NCI-H345 (cell line): ENCODE data around the gene VEZT.

Experiments
- DNase-seq: peaks from one replicate; lab custom pipeline; 2025; lab: John Stamatoyannopoulos, UW

VEZT gene

DNA sequence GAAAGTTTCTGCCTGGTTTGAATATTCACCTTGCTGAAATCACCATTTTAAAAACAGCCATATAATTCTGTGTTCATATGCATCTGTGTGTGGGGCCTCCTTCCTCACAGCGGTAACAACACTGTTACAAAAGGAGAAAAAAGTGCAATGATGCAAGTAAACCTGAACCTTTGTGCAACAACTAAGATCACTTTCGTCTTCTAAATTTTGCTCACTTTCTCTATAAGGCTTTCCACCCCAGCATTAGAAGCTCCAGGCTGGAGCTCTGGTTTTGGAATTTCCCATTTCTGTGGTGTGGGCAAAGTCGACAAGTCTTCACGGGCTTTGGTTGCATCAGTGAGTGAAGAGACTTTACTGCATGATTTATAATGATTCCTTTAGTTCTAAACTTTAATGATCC, 18.7 kb upstream of the VEZT start:
- no peak for DNase-seq

- DNase-seq, result no peak
These were observed 17.3 kb upstream of the VEZT start for GRCh38 chr12:95200128-95200894.

GRCh38 chr12:95201056-95201670, 16.4 kb upstream of the VEZT start:
- no peak for DNase-seq

- no peak for DNase-seq
These were observed 14.7 kb upstream of the VEZT start for GRCh38 chr12:95202691-95203486.

DNA sequence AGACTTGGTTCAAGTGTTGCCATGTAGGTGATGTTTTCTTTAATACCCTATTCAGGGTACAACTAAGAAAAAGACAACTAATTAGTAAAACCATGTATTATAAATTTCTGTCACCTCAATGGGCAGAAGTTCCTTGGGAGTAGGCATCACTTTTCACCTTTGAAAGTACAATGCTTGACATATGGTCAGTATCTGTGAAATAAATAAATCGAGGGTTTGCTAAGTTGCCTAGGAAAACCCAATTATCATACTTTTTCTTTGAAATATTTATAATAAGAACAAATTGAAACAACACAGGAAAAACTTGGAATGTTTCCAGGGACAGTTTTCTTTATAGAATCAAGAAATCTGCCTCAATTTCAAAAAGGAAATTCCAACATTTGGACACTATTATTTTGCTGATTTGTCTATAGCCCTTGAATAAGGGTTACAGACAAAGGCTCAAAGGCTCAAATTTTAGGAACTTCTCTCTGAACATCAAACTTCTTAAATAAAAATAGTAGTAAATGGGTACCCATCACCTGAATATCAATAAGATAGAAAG, 14.0 kb upstream of the VEZT start:
- DNase-seq, result no peak

GRCh38 chr12:95204141-95204866, 13.3 kb upstream of the VEZT start:
- DNase-seq, result no peak

DNA sequence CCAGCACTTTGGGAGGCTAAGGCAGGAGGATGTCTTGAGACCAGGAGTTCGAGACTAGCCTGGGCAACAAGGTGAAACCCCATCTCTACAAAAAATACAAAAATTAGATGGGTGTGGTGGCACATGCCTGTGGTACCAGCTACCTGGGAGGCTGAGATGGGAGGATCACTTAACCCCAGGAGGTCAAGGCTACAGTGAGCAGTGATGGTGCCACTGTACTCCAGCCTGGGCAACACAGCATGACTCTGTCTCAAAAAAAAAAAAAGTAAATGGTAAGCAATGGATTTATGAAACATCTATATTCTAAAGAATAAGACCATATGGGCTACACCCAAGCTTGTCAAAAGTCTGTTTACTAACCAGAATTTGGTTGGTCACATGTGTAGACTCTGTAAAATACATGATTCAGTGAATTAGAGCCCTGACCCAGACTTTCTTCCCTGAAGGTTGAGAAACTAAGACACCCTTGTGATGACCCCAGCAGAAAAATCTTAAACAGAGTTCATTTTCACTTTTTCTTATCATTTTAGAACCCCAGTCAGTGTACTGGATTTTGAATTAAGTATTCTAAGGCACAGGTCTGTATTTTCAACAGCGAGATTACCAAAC, 12.5 kb upstream of the VEZT start:
- no peak for DNase-seq

DNA sequence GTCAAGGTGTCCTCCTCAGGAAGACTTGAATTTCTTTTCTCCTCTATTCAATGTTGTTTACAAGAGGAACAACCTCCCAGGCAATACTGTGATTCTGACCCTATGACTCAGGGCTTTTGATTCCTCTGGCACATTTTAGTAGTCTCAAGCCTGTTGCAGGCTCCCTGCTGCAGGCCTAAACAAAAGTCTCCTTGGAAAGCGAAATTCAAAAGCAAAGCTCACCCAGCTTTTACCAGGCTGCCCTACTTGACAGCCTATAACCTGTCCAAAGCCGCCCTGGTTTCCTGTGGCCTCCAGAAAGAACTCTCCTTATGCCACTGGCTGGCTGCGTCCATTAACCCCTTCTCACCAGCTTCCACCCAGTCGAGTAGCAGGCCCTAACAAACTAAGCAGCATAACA, 11.9 kb upstream of the VEZT start:
- no peak for DNase-seq

DNA sequence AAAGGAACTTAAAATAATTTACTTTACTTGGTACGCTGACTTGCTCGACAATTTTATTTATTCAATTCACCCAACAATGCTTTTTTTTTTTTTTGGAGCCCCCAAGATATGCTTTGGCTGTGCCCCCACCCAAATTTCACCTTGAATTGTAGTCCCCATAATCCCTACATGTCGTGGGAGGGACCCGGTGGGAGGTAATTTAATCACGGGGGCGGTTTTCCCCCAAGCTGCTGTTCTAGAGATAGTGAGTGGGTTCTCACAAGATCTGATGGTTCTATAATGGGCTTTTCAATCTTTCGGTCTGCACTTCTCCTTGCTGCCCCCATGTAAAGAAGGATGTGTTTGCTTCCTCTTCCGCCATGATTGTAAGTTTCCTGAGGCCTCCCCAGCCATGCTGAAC, 10.7 kb upstream of the VEZT start:
- DNase-seq, result no peak

DNA sequence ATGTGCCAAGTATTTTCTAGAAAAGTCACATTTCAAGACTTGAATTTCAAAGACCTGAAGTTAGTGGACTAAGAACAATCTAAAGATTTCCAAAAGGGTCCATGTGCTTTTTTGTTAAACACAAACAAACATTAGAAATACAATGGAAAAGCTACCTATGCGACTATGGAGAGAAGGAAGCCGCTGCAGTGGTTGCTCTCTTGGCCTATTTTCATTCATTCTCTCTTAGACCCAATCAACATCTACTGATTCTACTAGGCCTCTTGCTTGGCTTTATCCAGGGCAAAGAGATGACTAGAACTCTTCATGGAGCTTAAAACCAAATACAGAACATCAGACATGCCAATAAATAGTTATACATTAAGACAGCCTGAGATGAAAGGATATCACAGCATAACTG, 10.2 kb upstream of the VEZT start:
- no peak for DNase-seq

DNA sequence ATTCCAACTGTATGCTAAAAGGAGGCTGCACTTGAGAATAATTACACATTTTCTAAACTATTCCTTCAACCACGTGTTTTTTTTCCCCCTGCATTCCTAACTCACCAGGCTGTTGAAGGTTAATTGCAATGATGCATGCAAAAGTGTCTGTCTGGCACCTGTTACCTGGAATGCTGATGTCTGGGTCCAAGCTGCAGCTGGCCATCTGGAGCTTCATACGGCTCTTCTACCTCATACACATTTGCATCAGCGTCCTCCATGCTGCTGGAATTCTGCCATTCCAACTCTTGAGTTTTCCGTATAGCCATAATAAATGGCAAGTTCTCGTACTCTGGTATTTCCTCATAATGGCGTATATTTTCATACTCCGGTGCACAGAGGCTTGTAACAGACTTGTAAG, 8.9 kb upstream of the VEZT start:
- peak; percentile 19 for DNase-seq

DNA sequence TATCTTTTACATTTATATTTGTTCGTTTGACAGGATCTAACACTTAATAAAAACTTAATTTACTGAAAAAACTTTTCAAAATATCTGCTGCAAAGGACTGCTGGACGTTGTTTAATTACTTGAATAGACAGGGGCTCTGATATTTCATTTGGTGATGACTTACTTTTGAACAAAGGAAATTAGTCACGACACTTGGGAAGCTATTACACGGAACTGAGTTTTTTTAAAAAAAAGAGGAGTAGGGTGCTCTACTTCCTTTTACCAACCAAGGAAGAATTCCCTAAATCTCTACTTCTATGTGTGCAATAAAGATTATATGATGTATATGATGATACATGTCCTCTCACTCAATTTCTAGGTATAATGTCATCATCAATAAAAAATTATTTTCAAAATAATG, 5.0 kb upstream of the VEZT start:
- no peak for DNase-seq

DNA sequence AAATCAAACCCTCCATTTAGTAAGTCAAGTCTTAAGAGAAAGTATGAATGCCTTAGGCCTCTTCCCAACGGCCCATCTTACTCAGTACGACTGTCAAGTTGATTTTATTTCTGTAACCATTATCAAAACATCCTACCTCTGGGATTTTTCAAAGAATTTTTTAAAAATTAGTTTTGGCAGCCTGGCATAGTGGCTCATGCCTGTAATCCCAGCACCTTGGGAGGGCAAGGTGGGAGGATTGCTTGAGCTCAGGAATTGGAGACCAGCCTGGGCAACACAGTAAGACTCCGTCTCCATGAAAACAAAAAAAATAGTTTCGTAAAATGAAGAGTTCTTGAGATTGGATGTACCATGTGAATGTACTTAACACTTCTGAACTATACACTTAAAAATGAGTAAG, 4.5 kb upstream of the VEZT start:
- DNase-seq, result no peak

DNA sequence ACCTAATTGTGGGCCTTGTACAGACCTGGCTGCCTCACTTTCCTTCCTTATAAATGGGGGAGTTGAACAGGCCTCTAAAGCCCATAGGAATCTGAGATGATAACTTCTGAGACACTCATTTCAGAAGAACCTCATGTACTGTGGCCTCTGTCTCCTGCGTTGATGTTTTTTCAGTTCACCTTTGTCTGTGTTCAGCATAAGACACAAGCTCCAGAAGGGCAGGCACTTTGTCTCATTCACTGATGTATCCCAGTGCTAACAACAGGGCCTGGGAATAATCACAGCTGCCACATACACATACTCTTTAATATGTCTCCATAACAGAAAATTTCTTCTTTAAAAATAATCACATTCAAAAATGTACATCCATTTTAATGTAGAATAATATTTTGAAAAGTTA, 3.7 kb upstream of the VEZT start:
- DNase-seq, result no peak

- DNase-seq, result no peak
These were observed 3.1 kb upstream of the VEZT start for GRCh38 chr12:95214466-95214865.

GRCh38 chr12:95215949-95216348, 1.7 kb upstream of the VEZT start:
- DNase-seq, result no peak

- no peak for DNase-seq
These were observed 763 bp upstream of the VEZT start for GRCh38 chr12:95216711-95217376.

GRCh38 chr12:95218150-95219133, 835 bp downstream of the VEZT start:
- peak; percentile 83 for DNase-seq

DNA sequence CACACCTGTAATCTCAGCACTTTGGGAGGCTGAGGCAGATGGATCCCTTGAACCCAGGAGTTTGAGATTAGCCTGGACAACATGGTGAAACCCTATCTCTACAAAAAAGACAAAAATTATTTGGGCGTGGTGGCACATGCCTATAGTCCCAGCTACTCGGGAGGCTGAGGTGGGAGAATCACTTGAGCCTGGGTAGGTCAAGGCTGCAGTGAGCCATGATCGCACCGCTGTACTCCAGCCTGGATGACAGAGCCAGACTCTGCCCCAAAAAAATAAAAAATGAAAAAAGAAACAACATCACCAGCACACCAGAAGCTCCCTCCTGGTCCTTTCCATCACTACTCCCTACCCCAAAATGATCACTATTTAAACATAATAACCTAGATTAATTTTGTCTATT, 2.6 kb downstream of the VEZT start:
- DNase-seq, result no peak

DNA sequence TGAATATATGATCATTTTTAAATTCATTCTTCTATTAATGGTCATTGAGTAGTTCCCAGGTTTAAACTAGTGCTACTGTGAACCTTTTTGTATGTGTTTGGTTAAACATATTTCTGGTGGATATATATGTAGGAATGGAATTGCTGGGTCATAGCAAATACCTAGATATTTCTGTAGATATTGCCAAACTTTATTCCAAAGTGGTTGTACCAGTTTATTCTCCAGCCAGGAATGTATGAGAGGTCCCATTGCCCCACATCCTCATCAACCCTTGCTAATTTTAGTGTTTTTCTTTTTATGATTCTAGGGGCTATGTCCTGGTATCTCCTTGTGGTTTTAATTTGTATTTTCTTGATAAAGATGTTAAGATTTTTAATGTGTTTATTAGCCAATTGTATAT, 3.1 kb downstream of the VEZT start:
- DNase-seq, result no peak
